Measurements from ENCODE around the gene NOP56. TPM values are rescaled to one million over a fixed set of nuclear protein-coding genes. Genes with fewer than 3 reads are reported as not detected.

Gene NOP56
- total RNA-seq, 1 experiment from 2014 or later, result 227 TPM

DNA sequence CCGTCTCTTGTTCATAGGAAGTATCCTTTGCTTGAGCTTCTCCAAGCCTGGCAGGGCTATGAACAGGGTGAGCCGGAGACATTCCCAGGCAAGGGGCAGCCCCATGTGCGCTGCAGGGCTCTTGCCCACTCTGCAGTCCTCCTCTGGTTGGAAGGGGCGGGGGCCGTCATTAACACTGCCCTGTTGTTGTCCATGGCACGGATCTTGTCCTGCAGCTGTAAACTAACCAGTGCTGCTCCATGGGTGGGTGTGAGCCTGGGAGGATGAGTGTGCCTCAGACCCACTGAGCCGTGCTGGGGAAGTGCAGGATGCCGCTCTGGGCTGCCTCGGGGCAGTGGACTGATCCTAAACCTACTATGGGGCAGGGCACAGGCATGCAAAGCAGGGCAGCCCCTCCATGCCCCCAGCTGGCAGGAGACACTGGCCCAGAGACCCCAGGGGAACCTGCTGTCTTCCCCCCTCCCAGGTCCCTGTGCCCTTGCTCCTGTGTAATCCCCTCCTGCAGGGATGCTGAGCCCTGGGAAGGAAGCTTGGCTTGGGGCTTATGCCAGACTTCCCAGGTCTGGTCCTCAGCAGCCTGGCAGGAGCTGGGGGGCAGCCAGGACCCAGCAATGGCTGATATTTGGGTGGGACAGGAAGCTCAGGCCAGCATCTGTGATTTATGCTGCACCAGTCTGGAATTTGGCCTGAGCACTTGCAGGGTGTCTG is 48.6 kb downstream of the NOP56 start:
- DNase-seq (ENCODE audit: low spot score), result no peak

GRCh38 chr20:2701671-2702081 is 49.2 kb downstream of the NOP56 start:
- DNase-seq (ENCODE audit: low spot score), result no peak

GRCh38 chr20:2703716-2704475 is 51.5 kb downstream of the NOP56 start:
- no peak for DNase-seq (ENCODE audit: low spot score)

DNA sequence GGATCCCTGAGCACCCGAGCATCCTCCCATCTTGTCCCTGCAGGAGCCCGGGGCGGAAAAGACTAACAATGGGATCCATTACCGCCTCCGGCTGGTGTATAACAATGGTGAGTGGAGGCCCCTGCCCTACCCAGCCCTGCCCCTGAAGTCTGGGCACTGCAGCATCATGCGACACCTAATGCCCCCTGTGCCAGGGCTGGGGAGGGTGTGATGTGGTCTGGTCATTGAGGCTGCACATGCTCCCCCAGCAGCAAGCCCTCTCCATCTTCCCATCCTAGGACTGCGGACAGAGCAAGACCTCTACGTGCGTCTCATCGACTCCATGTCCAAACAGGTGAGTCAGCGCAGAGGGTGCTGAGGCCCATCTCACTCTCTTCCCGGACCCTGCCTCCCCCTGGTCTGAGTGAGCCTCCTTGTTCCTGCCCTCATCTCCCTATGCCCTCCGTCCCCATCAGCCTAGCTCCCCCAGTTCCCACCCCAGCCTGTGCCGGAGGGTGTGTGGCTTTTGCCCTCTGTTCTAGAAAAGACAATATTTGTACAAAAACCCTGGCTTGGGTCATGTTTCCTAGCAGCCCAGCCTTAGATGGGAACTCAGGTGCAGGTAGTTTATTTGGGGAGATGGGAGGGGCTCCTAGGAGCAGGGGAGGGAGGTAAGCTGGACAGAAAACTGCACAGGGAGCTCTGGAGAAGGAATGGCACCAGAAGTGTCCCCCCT is 53.7 kb downstream of the NOP56 start:
- no peak for DNase-seq (ENCODE audit: low spot score)

- no peak for DNase-seq (ENCODE audit: low spot score)
Measured at GRCh38 chr20:2706688-2707352, 54.4 kb downstream of the NOP56 start.

DNA sequence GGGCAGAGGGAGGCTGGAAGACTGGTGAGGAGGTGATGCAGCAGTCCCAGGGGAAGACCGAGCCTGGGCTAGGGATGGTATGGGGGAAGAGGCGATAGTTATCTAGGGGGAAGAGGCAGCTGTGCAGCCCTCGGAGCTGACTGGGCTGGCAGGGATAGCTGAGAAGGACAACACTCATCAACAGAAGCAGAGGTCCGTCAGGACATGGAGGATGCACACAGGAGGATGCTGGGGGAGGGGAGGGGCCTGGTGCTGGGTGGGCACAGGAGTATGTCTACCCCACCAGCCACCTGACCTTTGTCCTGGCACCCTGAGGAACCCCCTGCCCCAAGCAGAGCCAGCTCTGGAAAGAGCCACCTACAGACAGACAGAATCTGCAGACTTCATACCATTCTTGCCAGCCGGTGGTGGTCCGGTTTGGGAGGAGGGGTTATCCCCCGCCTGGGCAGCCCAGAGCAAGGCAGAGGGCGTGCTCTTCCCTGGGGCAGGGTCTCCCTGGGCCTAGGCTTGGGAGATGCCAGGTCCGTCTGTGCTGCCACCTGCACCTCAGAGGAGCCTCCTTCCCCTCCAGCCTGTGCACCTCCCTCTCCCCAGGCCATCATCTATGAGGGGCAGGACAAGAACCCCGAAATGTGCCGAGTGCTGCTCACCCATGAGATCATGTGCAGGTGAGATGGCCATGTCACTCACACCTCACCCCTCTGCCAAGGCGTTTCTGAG is 55.1 kb downstream of the NOP56 start:
- no peak for DNase-seq (ENCODE audit: low spot score)

Other genes with a start within 250 kb of the NOP56 start
- gene SNRPB, start 181.8 kb upstream of the NOP56 start, total RNA-seq (2014; rRNA removed; shearing (Covaris generic)), result 787 and 874 TPM in 2 replicates
- 8.5 and 9.5 TPM in 2 replicates for gene ZNF343, start 143.7 kb upstream of the NOP56 start, total RNA-seq (2014; rRNA removed; shearing (Covaris generic))
- not detected in 2 replicates for gene TMC2, start 116.1 kb upstream of the NOP56 start, total RNA-seq (2014; rRNA removed; shearing (Covaris generic))
- gene IDH3B, start 11.6 kb downstream of the NOP56 start, total RNA-seq (2014; rRNA removed; shearing (Covaris generic)), result 258 and 260 TPM in 2 replicates
- gene EBF4, start 40.1 kb downstream of the NOP56 start, total RNA-seq (2014; rRNA removed; shearing (Covaris generic)), result 5.2 and 7.2 TPM in 2 replicates
- not detected in 2 replicates for gene CPXM1, start 148.0 kb downstream of the NOP56 start, total RNA-seq (2014; rRNA removed; shearing (Covaris generic))
- not detected in 2 replicates for gene C20orf141, start 162.4 kb downstream of the NOP56 start, total RNA-seq (2014; rRNA removed; shearing (Covaris generic))
- not detected in 2 replicates for gene TMEM239, start 163.7 kb downstream of the NOP56 start, total RNA-seq (2014; rRNA removed; shearing (Covaris generic))
- gene PCED1A, start 188.0 kb downstream of the NOP56 start, total RNA-seq (2014; rRNA removed; shearing (Covaris generic)), result 11.9 and 13.2 TPM in 2 replicates
- 44.1 and 48.1 TPM in 2 replicates for gene VPS16, start 188.1 kb downstream of the NOP56 start, total RNA-seq (2014; rRNA removed; shearing (Covaris generic))
- gene PTPRA, start 220.8 kb downstream of the NOP56 start, total RNA-seq (2014; rRNA removed; shearing (Covaris generic)), result 30.2 and 43.4 TPM in 2 replicates